Right atrium auricular region (tissue), 2 donors: Measurements from ENCODE around the gene PCED1B. TPM values are rescaled to one million over a fixed set of nuclear protein-coding genes. Genes with fewer than 3 reads are reported as not detected.
"Not testable (repeated sequence)": the region's sequence is repeated elsewhere in the genome, so short reads cannot be mapped to it uniquely, and the experiment has no call there.

Experiments used
- DNase-seq: peaks from one replicate; pipeline ENCODE4 v3.0.0-alpha.2; 2019; ENCODE audit warnings: low spot score
- H3K27ac ChIP-seq, 2 donors: fragments of 200-600 bp; sonication (generic); 1 replicate in 1 of 2; 2 replicates in 1 of 2; pipeline ENCODE4 v1.5.1; 2016 to 2019
- H3K27me3 ChIP-seq, 2 donors: fragments of 200-600 bp; sonication (generic); one replicate each; pipeline versions ENCODE4 v1.5.1 to v1.6.0; 2017 to 2019
- H3K36me3 ChIP-seq: fragments of 200-600 bp; sonication (generic); one replicate; pipeline ENCODE4 v1.5.1; 2016
- H3K4me1 ChIP-seq, 2 donors: fragments of 200-600 bp; sonication (generic); one replicate each; pipeline versions ENCODE4 v1.5.1 to v1.6.0; 2017 to 2019
- H3K4me3 ChIP-seq, 2 donors: fragments of 200-600 bp; sonication (generic); 1 replicate in 1 of 2; 2 replicates in 1 of 2; pipeline ENCODE4 v1.5.1; 2017 to 2019; ENCODE audit warnings: mild to moderate bottlenecking in 1 of 2, moderate library complexity in 1 of 2
- H3K9me3 ChIP-seq, 2 donors: fragments of 200-600 bp; sonication (generic); one replicate each; pipeline ENCODE4 v1.5.1; 2019
- CTCF ChIP-seq, 2 donors: fragments of 200-600 bp; sonication (generic); IDR thresholded peaks; one replicate each; pipeline ENCODE4 v1.5.1; 2019; ENCODE audit warnings: antibody characterized with exemption in 2 of 2
- total RNA-seq, 2 donors: library from RNA; depleted of rRNA; stranded (reverse); fragments of >200 nt; gene quantifications; one replicate each; pipeline ENCODE4 v1.1.0, GENCODE V29; 2016

The PCED1B gene
- total RNA-seq, 2 donors from 2014 or later = 0.98 to 1.4 TPM

DNA sequence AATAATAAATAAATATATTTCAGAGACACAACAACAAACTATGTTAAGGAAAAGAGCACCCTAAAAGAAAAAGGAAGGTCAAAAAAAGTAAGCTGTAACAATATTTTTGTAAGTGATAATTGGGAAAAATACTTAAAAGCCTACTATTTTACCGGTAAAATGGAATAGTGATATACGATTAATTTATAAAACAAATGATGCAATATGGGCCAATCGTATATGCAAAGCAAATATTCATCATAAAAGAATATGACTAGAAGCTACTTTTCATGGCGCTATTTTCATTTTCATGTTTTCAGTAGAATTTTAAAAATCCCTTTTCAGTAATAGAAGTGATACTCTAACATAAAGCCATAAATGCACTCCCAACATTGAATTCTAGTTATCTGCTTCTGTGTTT, 131.4 kb downstream of the PCED1B start:
- no peaks in the 10 kb centered on the region for H3K9me3 ChIP-seq
- no peaks in the 10 kb centered on the region for H3K36me3 ChIP-seq
- no peak overlapping the region for H3K27ac ChIP-seq
- no peak for DNase-seq
- no peak overlapping the region for H3K4me3 ChIP-seq
- TF ChIP-seq CTCF (IDR thresholded peaks at IDR 0.05) = no peak
- no peaks in the 10 kb centered on the region for H3K4me1 ChIP-seq
- H3K27me3 ChIP-seq = no peaks in the 10 kb centered on the region

GRCh38 chr12:47212701-47213039, 133.2 kb downstream of the PCED1B start:
- no peaks in the 10 kb centered on the region for H3K27me3 ChIP-seq
- TF ChIP-seq CTCF (IDR thresholded peaks at IDR 0.05) = no peak
- no peaks in the 10 kb centered on the region for H3K4me1 ChIP-seq
- H3K27ac ChIP-seq = no peak overlapping the region
- no peaks in the 10 kb centered on the region for H3K9me3 ChIP-seq
- DNase-seq = no peak
- no peak overlapping the region for H3K4me3 ChIP-seq
- no peaks in the 10 kb centered on the region for H3K36me3 ChIP-seq

- no peaks in the 10 kb centered on the region for H3K9me3 ChIP-seq
- no peak for TF ChIP-seq CTCF (IDR thresholded peaks at IDR 0.05)
- no peaks in the 10 kb centered on the region for H3K27me3 ChIP-seq
- no peak overlapping the region for H3K4me3 ChIP-seq
- H3K27ac ChIP-seq = no peak overlapping the region
- H3K36me3 ChIP-seq = no peaks in the 10 kb centered on the region
- no peak for DNase-seq
- no peaks in the 10 kb centered on the region for H3K4me1 ChIP-seq
Measured at GRCh38 chr12:47213396-47213795, 134.0 kb downstream of the PCED1B start.

GRCh38 chr12:47214001-47214619, 134.7 kb downstream of the PCED1B start:
- Histone ChIP-seq H3K36me3 (no peaks in the 10 kb centered on the region), H3K4me3 (no peak overlapping the region), H3K4me1 (no peaks in the 10 kb centered on the region), H3K27me3 (no peaks in the 10 kb centered on the region), H3K9me3 (no peaks in the 10 kb centered on the region), H3K27ac (no peak overlapping the region)
- DNase-seq = no peak
- no peak for TF ChIP-seq CTCF (IDR thresholded peaks at IDR 0.05)

DNA sequence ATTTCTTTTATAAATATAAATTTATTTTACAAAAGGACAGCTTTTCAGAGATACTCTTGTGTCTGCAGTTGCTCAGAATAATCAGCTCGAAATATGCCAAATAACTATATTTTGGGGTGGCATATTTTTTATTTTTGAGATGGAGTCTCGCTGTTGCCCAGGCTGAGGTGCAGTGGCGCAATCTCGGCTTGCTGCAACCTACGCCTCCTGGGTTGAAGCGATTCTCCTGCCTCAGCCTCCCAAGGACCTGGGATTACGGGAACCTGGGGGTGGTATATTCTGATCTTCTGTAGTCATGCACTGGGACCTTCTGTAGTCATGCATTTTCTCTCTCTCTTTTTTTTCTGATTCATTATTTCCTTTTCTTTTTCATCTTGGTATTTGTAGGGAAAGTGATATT, 135.3 kb downstream of the PCED1B start:
- no peak overlapping the region for H3K27ac ChIP-seq
- no peak overlapping the region for H3K4me3 ChIP-seq
- no peaks in the 10 kb centered on the region for H3K27me3 ChIP-seq
- DNase-seq = no peak
- no peaks in the 10 kb centered on the region for H3K4me1 ChIP-seq
- no peaks in the 10 kb centered on the region for H3K9me3 ChIP-seq
- TF ChIP-seq CTCF (IDR thresholded peaks at IDR 0.05) = no peak
- H3K36me3 ChIP-seq = no peaks in the 10 kb centered on the region

DNA sequence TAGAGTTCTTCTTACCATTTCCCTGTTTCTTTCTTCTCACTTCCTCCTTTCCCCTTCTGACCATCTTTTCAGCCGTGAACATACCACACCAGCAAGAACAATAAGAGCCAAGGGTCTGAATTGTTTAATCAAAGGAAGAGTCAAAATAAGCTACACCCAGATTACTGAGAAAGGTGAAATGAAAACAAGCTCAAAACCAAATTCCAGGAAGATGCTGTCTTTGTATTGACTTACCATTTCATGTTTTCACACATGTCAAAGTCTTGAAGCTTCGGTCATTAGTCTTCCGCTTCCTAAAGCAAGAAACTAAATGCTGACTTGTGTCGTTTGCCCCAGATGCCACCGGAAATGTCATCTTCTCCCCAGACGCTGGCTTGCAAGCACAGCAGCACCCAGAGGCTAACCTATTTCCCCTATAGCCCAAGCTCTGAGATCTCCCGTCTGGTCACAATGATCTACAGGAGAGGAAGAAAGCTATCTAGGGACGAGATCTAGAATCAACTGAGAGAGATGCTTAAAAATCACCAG, 136.8 kb downstream of the PCED1B start:
- Histone ChIP-seq H3K4me3 (peak overlapping the region in 1 of 2 donors; percentile 4), H3K27me3 (no peaks in the 10 kb centered on the region), H3K36me3 (no peaks in the 10 kb centered on the region), H3K9me3 (no peaks in the 10 kb centered on the region), H3K4me1 (no peaks in the 10 kb centered on the region), H3K27ac (peak overlapping the region in 1 of 2 donors; percentile 29)
- no peak for TF ChIP-seq CTCF (IDR thresholded peaks at IDR 0.05)
- no peak for DNase-seq

- H3K27me3 ChIP-seq, DNase-seq, H3K9me3 ChIP-seq, H3K36me3 ChIP-seq, H3K4me3 ChIP-seq, H3K27ac ChIP-seq, H3K4me1 ChIP-seq: not testable (repeated sequence)
Measured at GRCh38 chr12:47217595-47217869, 138.1 kb downstream of the PCED1B start.
